Liver (tissue), 9 donors: ENCODE measurements around the gene MMD2. TPM values are rescaled to one million over a fixed set of nuclear protein-coding genes. Genes with fewer than 3 reads are reported as not detected.

Experiments
- DNase-seq: peaks from one replicate; pipeline ENCODE4 v3.0.0-alpha.2; 2017; ENCODE audit warnings: low spot score
- H3K27ac ChIP-seq, 2 donors: one replicate each; pipeline ENCODE4 v1.7.0; 2013; ENCODE audit warnings: inconsistent platforms in 2 of 2, low read length in 2 of 2, control low read depth in 1 of 2, low read depth in 1 of 2, mild to moderate bottlenecking in 1 of 2
- H3K27me3 ChIP-seq, 4 donors: one replicate each; pipeline versions ENCODE4 v1.6.1 to v1.7.0; 2013; ENCODE audit warnings: low read length in 3 of 4, inconsistent platforms in 1 of 4, mild to moderate bottlenecking in 1 of 4, moderate library complexity in 1 of 4; ENCODE audit not compliant: control insufficient read depth in 4 of 4, insufficient read depth in 4 of 4
- H3K36me3 ChIP-seq, 4 donors: one replicate each; pipeline versions ENCODE4 v1.6.1 to v1.7.0; 2013; ENCODE audit warnings: low read length in 3 of 4, mild to moderate bottlenecking in 3 of 4, low read depth in 1 of 4, moderate library complexity in 1 of 4; ENCODE audit not compliant: control insufficient read depth in 4 of 4, insufficient read depth in 3 of 4
- H3K4me1 ChIP-seq, 4 donors: one replicate each; pipeline versions ENCODE4 v1.6.1 to v1.7.0; 2013; ENCODE audit warnings: low read length in 3 of 4, mild to moderate bottlenecking in 3 of 4, moderate library complexity in 1 of 4; ENCODE audit not compliant: control insufficient read depth in 4 of 4, insufficient read depth in 4 of 4
- H3K4me3 ChIP-seq, 3 donors: one replicate each; pipeline versions ENCODE4 v1.6.1 to v1.7.0; 2013; ENCODE audit warnings: low read length in 3 of 3, control low read depth in 1 of 3, low read depth in 1 of 3, mild to moderate bottlenecking in 1 of 3
- H3K9ac ChIP-seq, 2 donors: one replicate each; pipeline ENCODE4 v1.7.0; 2013; ENCODE audit warnings: low read length in 2 of 2, mild to moderate bottlenecking in 2 of 2, moderate library complexity in 2 of 2, control low read depth in 1 of 2, low read depth in 1 of 2
- H3K9me3 ChIP-seq, 4 donors: one replicate each; pipeline versions ENCODE4 v1.6.1 to v1.7.0; 2013; ENCODE audit warnings: low read length in 3 of 4; ENCODE audit not compliant: control insufficient read depth in 4 of 4
- EGR1 ChIP-seq, 2 donors: IDR thresholded peaks; 2 replicates each; pipeline ENCODE4 v1.6.1; 2016 to 2018; ENCODE audit warnings: antibody characterized with exemption in 2 of 2, low read depth in 2 of 2
- FOXA2 ChIP-seq: IDR thresholded peaks from 2 replicates; pipeline ENCODE4 v1.6.1; 2016; ENCODE audit warnings: antibody characterized with exemption
- GABPA ChIP-seq, 2 donors: IDR thresholded peaks in 1 of 2; conservative IDR thresholded peaks in 1 of 2; 2 replicates each; pipeline ENCODE4 v1.6.1; 2016; ENCODE audit warnings: antibody characterized with exemption in 2 of 2, mild to moderate bottlenecking in 1 of 2, moderate library complexity in 1 of 2
- HNF4A ChIP-seq, 2 donors: conservative IDR thresholded peaks; 2 replicates each; pipeline ENCODE4 v1.6.1; 2016; ENCODE audit warnings: antibody characterized with exemption in 2 of 2, mild to moderate bottlenecking in 2 of 2
- HNF4G ChIP-seq: IDR thresholded peaks from 2 replicates; pipeline ENCODE4 v1.6.1; 2016; ENCODE audit warnings: antibody characterized with exemption
- JUND ChIP-seq, 2 donors: IDR thresholded peaks; 2 replicates each; pipeline ENCODE4 v1.6.1; 2016; ENCODE audit warnings: antibody characterized with exemption in 2 of 2
- NR2F2 ChIP-seq: IDR thresholded peaks from 2 replicates; pipeline ENCODE4 v1.6.1; 2016; ENCODE audit warnings: antibody characterized with exemption
- RXRA ChIP-seq, 2 donors: IDR thresholded peaks; 2 replicates each; pipeline ENCODE4 v1.6.1; 2017 to 2018; ENCODE audit warnings: antibody characterized with exemption in 2 of 2, mild to moderate bottlenecking in 1 of 2
- SP1 ChIP-seq: IDR thresholded peaks from 2 replicates; pipeline ENCODE4 v1.6.1; 2018; ENCODE audit warnings: antibody characterized with exemption, mild to moderate bottlenecking
- YY1 ChIP-seq: IDR thresholded peaks from 2 replicates; pipeline ENCODE4 v1.6.1; 2016; ENCODE audit warnings: antibody characterized with exemption, mild to moderate bottlenecking
- WGBS: extraction: QIAGEN DNeasy Blood & Tissue Kit; methylation state at CpG from one replicate; pipeline ENCODE4 v1.1.7; 2013; 5-methylcytosine and 5-hydroxymethylcytosine counted together
- polyA plus RNA-seq, 2 donors: library from polyadenylated mRNA; stranded (reverse) in 1 of 2; unstranded in 1 of 2; fragments of 200-250 nt in 1 of 2; fragments of >200 nt in 1 of 2; fragmentation: Nextera tagmentation in 1 of 2; extraction: Ambion mirVana in 1 of 2; gene quantifications; one replicate each; pipeline versions ENCODE4 v1.2.1 to v1.2.3, GENCODE V29; 2013 to 2015
- total RNA-seq, 2 donors: library from RNA; depleted of rRNA; stranded (reverse); fragments of >200 nt; gene quantifications; one replicate each; pipeline ENCODE4 v1.2.3, GENCODE V29; 2014
- TF ChIP-seq, protein P1 (sequence below): IDR thresholded peaks from 2 replicates; pipeline ENCODE4 v1.6.1; 2016; ENCODE audit warnings: antibody characterized with exemption
- TF ChIP-seq, protein P2 (sequence below): fragments of 150-350 bp; IDR thresholded peaks from 2 replicates; pipeline ENCODE4 v1.5.1; 2017; ENCODE audit warnings: improper control_type of control experiment, low read depth, low read length; ENCODE audit not compliant: missing input control
- TF ChIP-seq, protein P3 (sequence below): IDR thresholded peaks from 2 replicates; pipeline ENCODE4 v1.6.1; 2016; ENCODE audit warnings: antibody characterized with exemption
- donor health status: healthy.
- donor health status: healthy.
- donor health status: healthy.
- donor health status: healthy.
- donor health status: healthy.

MMD2 gene
- total and polyA plus RNA-seq, 4 donors: not detected

DNA sequence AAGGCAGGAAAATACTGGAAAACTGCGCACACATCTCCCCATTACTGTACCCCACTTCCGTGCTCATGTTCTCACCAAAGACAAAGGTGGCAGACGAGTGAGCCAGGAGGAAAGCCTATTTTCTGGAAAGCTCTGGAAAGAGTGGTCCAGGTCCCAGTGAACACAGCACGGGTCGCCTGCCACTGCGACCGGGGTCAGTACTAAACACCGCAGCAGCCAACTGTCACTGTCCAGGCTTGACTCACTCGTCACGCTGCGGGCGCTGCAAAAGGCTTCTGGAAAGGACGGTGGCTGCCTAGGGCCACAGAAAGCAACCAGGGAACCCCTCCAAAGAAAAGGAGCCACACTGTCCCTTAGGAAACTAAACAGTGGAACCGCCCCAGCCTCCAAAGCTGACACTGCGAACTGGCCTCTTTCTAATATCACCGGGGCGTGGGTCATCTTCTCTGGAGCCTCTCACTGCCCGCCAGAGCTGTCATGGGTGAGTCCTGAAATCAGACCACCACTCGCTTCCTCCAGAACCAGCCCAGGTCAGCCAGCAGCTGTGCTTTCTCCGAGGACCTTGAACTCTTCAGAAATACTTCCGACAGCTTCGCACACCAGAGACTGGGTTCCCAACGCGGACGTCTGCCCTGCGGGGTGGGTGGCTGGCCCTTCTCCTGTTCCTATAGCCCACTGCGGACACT is 79.4 kb downstream of the MMD2 start:
- DNase-seq: no peak
- Histone ChIP-seq H3K4me3 (no peak overlapping the region), H3K9ac (no peak overlapping the region), H3K4me1 (peaks cover 0 to 14% (median 4%) of the 10 kb centered on the region in 4 donors), H3K27me3 (peaks cover 0 to 20% (median 4%) of the 10 kb centered on the region in 4 donors), H3K36me3 (no peaks in the 10 kb centered on the region), H3K9me3 (no peaks in the 10 kb centered on the region), H3K27ac (no peak overlapping the region)
- 69% methylated on average over 27 of the region's 27 CpGs for WGBS
- TF ChIP-seq, protein P1, sequence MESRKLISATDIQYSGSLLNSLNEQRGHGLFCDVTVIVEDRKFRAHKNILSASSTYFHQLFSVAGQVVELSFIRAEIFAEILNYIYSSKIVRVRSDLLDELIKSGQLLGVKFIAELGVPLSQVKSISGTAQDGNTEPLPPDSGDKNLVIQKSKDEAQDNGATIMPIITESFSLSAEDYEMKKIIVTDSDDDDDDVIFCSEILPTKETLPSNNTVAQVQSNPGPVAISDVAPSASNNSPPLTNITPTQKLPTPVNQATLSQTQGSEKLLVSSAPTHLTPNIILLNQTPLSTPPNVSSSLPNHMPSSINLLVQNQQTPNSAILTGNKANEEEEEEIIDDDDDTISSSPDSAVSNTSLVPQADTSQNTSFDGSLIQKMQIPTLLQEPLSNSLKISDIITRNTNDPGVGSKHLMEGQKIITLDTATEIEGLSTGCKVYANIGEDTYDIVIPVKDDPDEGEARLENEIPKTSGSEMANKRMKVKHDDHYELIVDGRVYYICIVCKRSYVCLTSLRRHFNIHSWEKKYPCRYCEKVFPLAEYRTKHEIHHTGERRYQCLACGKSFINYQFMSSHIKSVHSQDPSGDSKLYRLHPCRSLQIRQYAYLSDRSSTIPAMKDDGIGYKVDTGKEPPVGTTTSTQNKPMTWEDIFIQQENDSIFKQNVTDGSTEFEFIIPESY: no peak
- no peak for TF ChIP-seq GABPA (IDR thresholded peaks at IDR 0.05 in 1 of 2, conservative IDR thresholded peaks at IDR 0.05 in 1 of 2)
- TF ChIP-seq, protein P2, sequence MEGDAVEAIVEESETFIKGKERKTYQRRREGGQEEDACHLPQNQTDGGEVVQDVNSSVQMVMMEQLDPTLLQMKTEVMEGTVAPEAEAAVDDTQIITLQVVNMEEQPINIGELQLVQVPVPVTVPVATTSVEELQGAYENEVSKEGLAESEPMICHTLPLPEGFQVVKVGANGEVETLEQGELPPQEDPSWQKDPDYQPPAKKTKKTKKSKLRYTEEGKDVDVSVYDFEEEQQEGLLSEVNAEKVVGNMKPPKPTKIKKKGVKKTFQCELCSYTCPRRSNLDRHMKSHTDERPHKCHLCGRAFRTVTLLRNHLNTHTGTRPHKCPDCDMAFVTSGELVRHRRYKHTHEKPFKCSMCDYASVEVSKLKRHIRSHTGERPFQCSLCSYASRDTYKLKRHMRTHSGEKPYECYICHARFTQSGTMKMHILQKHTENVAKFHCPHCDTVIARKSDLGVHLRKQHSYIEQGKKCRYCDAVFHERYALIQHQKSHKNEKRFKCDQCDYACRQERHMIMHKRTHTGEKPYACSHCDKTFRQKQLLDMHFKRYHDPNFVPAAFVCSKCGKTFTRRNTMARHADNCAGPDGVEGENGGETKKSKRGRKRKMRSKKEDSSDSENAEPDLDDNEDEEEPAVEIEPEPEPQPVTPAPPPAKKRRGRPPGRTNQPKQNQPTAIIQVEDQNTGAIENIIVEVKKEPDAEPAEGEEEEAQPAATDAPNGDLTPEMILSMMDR: no peak

DNA sequence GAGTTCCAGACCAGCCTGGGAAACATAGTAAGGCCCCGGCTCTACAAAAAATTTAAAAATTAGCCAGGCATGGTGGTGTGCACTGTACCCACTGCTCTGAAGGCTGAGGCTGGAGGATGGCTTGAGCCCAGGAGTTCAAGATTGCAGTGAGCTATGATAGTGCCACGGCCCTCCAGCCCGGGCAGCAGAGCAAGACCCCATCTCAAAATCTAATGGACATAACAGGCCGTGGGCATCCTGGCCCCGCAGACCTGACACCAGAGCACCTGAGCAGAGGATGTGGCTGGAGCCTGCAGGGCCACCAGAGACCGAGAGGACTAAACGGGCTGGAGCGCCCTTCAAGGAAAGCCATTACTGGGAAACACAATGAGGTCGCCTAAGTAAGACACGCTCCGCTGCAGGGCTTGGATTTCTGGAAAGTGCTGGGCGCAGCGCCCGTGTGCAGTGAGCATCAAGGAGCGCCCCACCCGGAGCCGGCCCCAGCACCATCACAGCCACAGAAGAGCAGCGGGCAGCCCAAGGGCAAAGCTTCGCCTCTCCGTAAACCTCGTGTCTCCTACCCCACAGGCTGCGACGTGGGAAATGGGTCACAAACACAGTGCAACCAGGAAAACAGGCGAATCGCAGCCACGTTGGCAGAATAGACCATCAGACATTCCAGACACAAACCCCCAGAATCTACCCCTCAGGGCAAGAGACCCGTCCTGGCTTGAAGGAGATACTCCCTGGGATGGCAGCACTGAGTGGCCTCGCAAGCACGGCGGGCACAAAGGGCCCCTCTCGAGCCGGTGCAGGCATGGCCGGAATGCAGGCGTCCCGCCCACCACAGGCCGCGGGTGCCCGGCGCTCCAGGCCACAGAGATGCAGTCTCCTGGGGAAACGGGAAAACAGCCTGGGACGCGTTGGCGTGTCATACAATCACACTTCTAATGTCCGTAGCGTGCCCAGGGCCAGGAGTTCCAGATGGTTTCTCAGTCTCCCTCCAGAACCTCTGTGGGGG is 80.4 kb downstream of the MMD2 start:
- Histone ChIP-seq H3K9me3 (no peaks in the 10 kb centered on the region), H3K27ac (no peak overlapping the region), H3K9ac (no peak overlapping the region), H3K4me1 (peaks cover 0 to 14% (median 4%) of the 10 kb centered on the region in 4 donors), H3K36me3 (no peaks in the 10 kb centered on the region), H3K27me3 (peaks cover 0 to 13% (median 2%) of the 10 kb centered on the region in 4 donors), H3K4me3 (no peak overlapping the region)
- no peak for DNase-seq
- 88% methylated on average over 45 of the region's 45 CpGs for WGBS
- no peak for TF ChIP-seq NR2F2
- TF ChIP-seq, protein P1: no peak
- TF ChIP-seq YY1: no peak
- no peak for TF ChIP-seq SP1
- TF ChIP-seq JUND (IDR thresholded peaks at IDR 0.05): no peak
- no peak for TF ChIP-seq RXRA (IDR thresholded peaks at IDR 0.05)
- TF ChIP-seq, protein P3, sequence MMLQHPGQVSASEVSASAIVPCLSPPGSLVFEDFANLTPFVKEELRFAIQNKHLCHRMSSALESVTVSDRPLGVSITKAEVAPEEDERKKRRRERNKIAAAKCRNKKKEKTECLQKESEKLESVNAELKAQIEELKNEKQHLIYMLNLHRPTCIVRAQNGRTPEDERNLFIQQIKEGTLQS: no peak
- no peak for TF ChIP-seq HNF4A (conservative IDR thresholded peaks at IDR 0.05)
- no peak for TF ChIP-seq HNF4G
- TF ChIP-seq FOXA2: no peak
- no peak for TF ChIP-seq EGR1 (IDR thresholded peaks at IDR 0.05; ENCODE audit: low read depth in 2 of 2)
